Measurements from ENCODE around the gene SECISBP2L. TPM values are rescaled to one million over a fixed set of nuclear protein-coding genes. Genes with fewer than 3 reads are reported as not detected.

SECISBP2L gene
- total and polyA plus RNA-seq, 2 of the 4 experiments (the other 2 are of a cell fraction), result 13.1 to 34.1 TPM

Small RNA genes lying within 50 kb of the gene (microRNA-seq; reads per million reads assigned to microRNA genes)
- not detected for gene RF00019 (ENCODE audit: insufficient read depth, insufficient read length)

Small RNA genes lying within 50 kb of the gene (small RNA-seq; reads per million reads assigned to genes)
- gene RF00019, result 0 reads per million in 5 experiments

Other genes with a start within 250 kb of the SECISBP2L start
- 7.3 and 10.3 TPM in 2 replicates for gene CEP152, start 235.4 kb downstream of the SECISBP2L start, total RNA-seq (2012; rRNA removed)
- gene CEP152, start 235.4 kb downstream of the SECISBP2L start, polyA plus RNA-seq (2012; rRNA removed), result 1.4 and 2.1 TPM in 2 replicates
- 147 and 308 TPM in 2 replicates for gene EID1, start 168.3 kb downstream of the SECISBP2L start, total RNA-seq (2012; rRNA removed)
- 162 and 191 TPM in 2 replicates for gene EID1, start 168.3 kb downstream of the SECISBP2L start, polyA plus RNA-seq (2012; rRNA removed)
- 2.5 and 2.7 TPM in 2 replicates for gene SHC4, start 82.5 kb downstream of the SECISBP2L start, total RNA-seq (2012; rRNA removed)
- 0.91 and 0.95 TPM in 2 replicates for gene SHC4, start 82.5 kb downstream of the SECISBP2L start, polyA plus RNA-seq (2012; rRNA removed)
- gene COPS2, start 109.2 kb upstream of the SECISBP2L start, total RNA-seq (2012; rRNA removed), result 75.6 and 103 TPM in 2 replicates
- gene COPS2, start 109.2 kb upstream of the SECISBP2L start, polyA plus RNA-seq (2012; rRNA removed), result 39.6 and 54.6 TPM in 2 replicates
- 51.4 and 63.6 TPM in 2 replicates for gene GALK2, start 123.8 kb upstream of the SECISBP2L start, total RNA-seq (2012; rRNA removed)
- 23.9 and 27.0 TPM in 2 replicates for gene GALK2, start 123.8 kb upstream of the SECISBP2L start, polyA plus RNA-seq (2012; rRNA removed)